IMR-90 (cell line): ENCODE results near the gene MAN2A1. TPM values are rescaled to one million over a fixed set of nuclear protein-coding genes. Genes with fewer than 3 reads are reported as not detected.

Source experiments
- ATAC-seq: fragments of 200-7000 bp; cut with Tn5 transposase; 2 replicates; pipeline ENCODE4 v1.9.1; 2020; ENCODE audit warnings: low read depth, mild to moderate bottlenecking, moderate library complexity
- BruUV-seq: library from RNA; stranded (reverse); fragments of 400-500 nt; replicated peaks from 2 replicates; lab custom pipeline; 2021; lab: Mats Ljungman, UMichigan
- CTCF ChIA-PET: fragments of 300-600 bp; formaldehyde crosslinking; extraction: SDS; loops from one replicate; lab custom pipeline; 2021; ENCODE audit warnings: antibody characterized with exemption; lab: Yijun Ruan, JAX
- POLR2A ChIA-PET: fragments of 300-600 bp; sonication (Branson Sonifier 250); formaldehyde crosslinking; loops from one replicate; lab custom pipeline; 2022; ENCODE audit warnings: antibody characterized with exemption; ENCODE audit not compliant: unreplicated experiment; lab: Charles Lee
- DNase-seq: peaks from one replicate; pipeline ENCODE4 v3.0.0; 2013
- H2AFZ ChIP-seq: replicated peaks from 2 replicates; pipeline ENCODE3; 2013; ENCODE audit warnings: low read length, mild to moderate bottlenecking; ENCODE audit not compliant: poor library complexity
- H2AK5ac ChIP-seq: 2 replicates; pipeline ENCODE4 v1.6.1; 2013; ENCODE audit warnings: low read depth, low read length, inconsistent platforms
- H2AK9ac ChIP-seq: replicated peaks from 2 replicates; pipeline ENCODE3; 2013; ENCODE audit warnings: mild to moderate bottlenecking, low read depth, low read length, moderate library complexity; ENCODE audit not compliant: poor library complexity
- H2BK120ac ChIP-seq: 2 replicates; pipeline ENCODE4 v1.6.1; 2013; ENCODE audit warnings: low read depth, low read length, inconsistent platforms
- H2BK15ac ChIP-seq: 3 replicates; pipeline ENCODE4 v1.6.1; 2013; ENCODE audit warnings: low read depth, low read length, inconsistent platforms
- H2BK20ac ChIP-seq: 2 replicates; pipeline ENCODE4 v1.6.1; 2013; ENCODE audit warnings: low read depth, mild to moderate bottlenecking, inconsistent platforms, low read length, moderate library complexity
- H2BK5ac ChIP-seq: 2 replicates; pipeline ENCODE4 v1.6.1; 2013; ENCODE audit warnings: mild to moderate bottlenecking, low read depth, low read length, inconsistent platforms; ENCODE audit not compliant: poor library complexity, severe bottlenecking
- H3K14ac ChIP-seq: replicated peaks from 2 replicates; pipeline ENCODE4 v1.6.1; 2013; ENCODE audit warnings: low read depth, low read length, inconsistent platforms
- H3K18ac ChIP-seq: 2 replicates; pipeline ENCODE4 v1.6.1; 2013; ENCODE audit warnings: low read depth, low read length, control low read depth
- H3K23ac ChIP-seq: 2 replicates; pipeline ENCODE4 v1.6.1; 2013; ENCODE audit warnings: low read depth, low read length, inconsistent platforms
- H3K27ac ChIP-seq: 2 replicates; pipeline ENCODE4 v1.5.1; 2013; ENCODE audit warnings: mild to moderate bottlenecking, control low read depth, low read length; ENCODE audit not compliant: insufficient read depth
- H3K27me3 ChIP-seq: 2 replicates; pipeline ENCODE4 v1.6.1; 2013; ENCODE audit warnings: low read length; ENCODE audit not compliant: control insufficient read depth, insufficient read depth
- H3K36me3 ChIP-seq: 2 replicates; pipeline ENCODE4 v1.6.1; 2013; ENCODE audit warnings: low read length, mixed read lengths; ENCODE audit not compliant: control insufficient read depth, insufficient read depth
- H3K4ac ChIP-seq: 2 replicates; pipeline ENCODE4 v1.6.1; 2013; ENCODE audit warnings: low read depth, low read length, inconsistent platforms
- H3K4me1 ChIP-seq: 2 replicates; pipeline ENCODE4 v1.6.1; 2013; ENCODE audit warnings: low read length, mixed read lengths; ENCODE audit not compliant: control insufficient read depth, insufficient read depth
- H3K4me2 ChIP-seq: 2 replicates; pipeline ENCODE4 v1.6.1; 2013; ENCODE audit warnings: low read depth, mild to moderate bottlenecking, control low read depth, low read length, moderate library complexity
- H3K4me3 ChIP-seq: 2 replicates; pipeline ENCODE4 v1.5.1; 2013; ENCODE audit warnings: low read depth, mild to moderate bottlenecking, control low read depth, low read length, moderate library complexity; ENCODE audit not compliant: insufficient read depth
- H3K56ac ChIP-seq: 2 replicates; pipeline ENCODE4 v1.6.1; 2013; ENCODE audit warnings: low read length, inconsistent platforms; ENCODE audit not compliant: insufficient read depth; ENCODE audit errors: extremely low read depth
- H3K79me1 ChIP-seq, 2 experiments: 2 replicates each; pipeline ENCODE4 v1.6.1; 2013; ENCODE audit warnings: low read length in 2 of 2, inconsistent platforms in 1 of 2, low read depth in 1 of 2
- H3K9ac ChIP-seq: 2 replicates; pipeline ENCODE4 v1.6.1; 2013; ENCODE audit warnings: low read depth, low read length, control low read depth
- H3K9me1 ChIP-seq: 2 replicates; pipeline ENCODE4 v1.6.1; 2013; ENCODE audit warnings: low read length, inconsistent platforms; ENCODE audit not compliant: insufficient read depth
- H3K9me3 ChIP-seq: 2 replicates; pipeline ENCODE4 v1.6.1; 2013; ENCODE audit warnings: low read length; ENCODE audit not compliant: control insufficient read depth, insufficient read depth
- H4K20me1 ChIP-seq: 2 replicates; pipeline ENCODE4 v1.6.1; 2013; ENCODE audit warnings: low read length, inconsistent platforms; ENCODE audit not compliant: insufficient read depth
- H4K5ac ChIP-seq: 2 replicates; pipeline ENCODE4 v1.6.1; 2013; ENCODE audit warnings: mild to moderate bottlenecking, low read depth, low read length, control low read depth
- H4K8ac ChIP-seq, 2 experiments: 2 replicates each; pipeline ENCODE4 v1.6.1; 2013; ENCODE audit warnings: low read depth in 2 of 2, low read length in 2 of 2, control low read depth in 1 of 2, inconsistent platforms in 1 of 2
- H4K91ac ChIP-seq: 2 replicates; pipeline ENCODE4 v1.6.1; 2013; ENCODE audit warnings: low read depth, low read length, inconsistent platforms; ENCODE audit not compliant: insufficient read depth
- BHLHE40 ChIP-seq: fragments of 150-350 bp; IDR thresholded peaks from 2 replicates; pipeline ENCODE4 v1.6.1; 2016; ENCODE audit warnings: mild to moderate bottlenecking, low read depth, low read length
- CEBPB ChIP-seq: IDR thresholded peaks from 2 replicates; pipeline ENCODE4 v1.6.1; 2012; ENCODE audit warnings: low read depth, low read length, improper control_type of control experiment
- CHD1 ChIP-seq: IDR thresholded peaks from 2 replicates; pipeline ENCODE4 v1.6.1; 2012; ENCODE audit warnings: low read depth, low read length, improper control_type of control experiment
- CTCF ChIP-seq: conservative IDR thresholded peaks from 2 replicates; pipeline ENCODE4 v1.5.1; 2012; ENCODE audit warnings: mild to moderate bottlenecking, low read depth, low read length, improper control_type of control experiment
- ELK1 ChIP-seq: fragments of 150-350 bp; IDR thresholded peaks from 2 replicates; pipeline ENCODE4 v1.6.1; 2016; ENCODE audit warnings: low read depth, mild to moderate bottlenecking, low read length, moderate library complexity, borderline replicate concordance
- FOS ChIP-seq: fragments of 150-350 bp; IDR thresholded peaks from 2 replicates; pipeline ENCODE4 v1.6.1; 2016; ENCODE audit warnings: low read depth, low read length
- MAFK ChIP-seq: IDR thresholded peaks from 2 replicates; pipeline ENCODE4 v1.6.1; 2012; ENCODE audit warnings: low read depth, low read length, improper control_type of control experiment
- MAZ ChIP-seq: IDR thresholded peaks from 2 replicates; pipeline ENCODE4 v1.6.1; 2012; ENCODE audit warnings: low read depth, mild to moderate bottlenecking, low read length, improper control_type of control experiment, moderate library complexity, borderline replicate concordance
- MXI1 ChIP-seq: IDR thresholded peaks from 2 replicates; pipeline ENCODE4 v1.6.1; 2012; ENCODE audit warnings: low read depth, mild to moderate bottlenecking, low read length, moderate library complexity, borderline replicate concordance
- NFE2L2 ChIP-seq: fragments of 150-350 bp; IDR thresholded peaks from 2 replicates; pipeline ENCODE4 v1.6.1; 2016; ENCODE audit warnings: low read depth, mild to moderate bottlenecking, low read length
- POLR2A ChIP-seq: IDR thresholded peaks from 2 replicates; pipeline ENCODE4 v1.6.1; 2012; ENCODE audit warnings: mild to moderate bottlenecking, low read depth, low read length
- RAD21 ChIP-seq: IDR thresholded peaks from 2 replicates; pipeline ENCODE4 v1.6.1; 2012; ENCODE audit warnings: low read length, improper control_type of control experiment
- RCOR1 ChIP-seq: IDR thresholded peaks from 2 replicates; pipeline ENCODE4 v1.6.1; 2012; ENCODE audit warnings: mild to moderate bottlenecking, low read length, improper control_type of control experiment; ENCODE audit not compliant: insufficient replicate concordance
- RFX5 ChIP-seq: IDR thresholded peaks from 2 replicates; pipeline ENCODE4 v1.8.0; 2012; ENCODE audit warnings: low read depth, mild to moderate bottlenecking, low read length, moderate library complexity
- SMC3 ChIP-seq: fragments of 150-350 bp; IDR thresholded peaks from 2 replicates; pipeline ENCODE4 v1.6.1; 2016; ENCODE audit warnings: low read depth, mild to moderate bottlenecking, antibody characterized with exemption, low read length, moderate library complexity
- USF2 ChIP-seq: fragments of 150-350 bp; IDR thresholded peaks from 2 replicates; pipeline ENCODE4 v1.6.1; 2017; ENCODE audit warnings: mild to moderate bottlenecking, antibody characterized with exemption, low read length, low read depth
- WGBS, 2 experiments: methylation state at CpG; one replicate each; pipeline versions ENCODE4 v1.1.5 to v1.1.7; 2013; ENCODE audit warnings: missing lambda C conversion rate in 2 of 2; ENCODE audit not compliant: insufficient read length in 1 of 2; ENCODE audit errors: extremely low coverage in 2 of 2; 5-methylcytosine and 5-hydroxymethylcytosine counted together
- dilution Hi-C: fragments of 300-500 bp; cut with HindIII; formaldehyde crosslinking; loops from one replicate; pipeline ENCODE4 v1.14.3; 2018; ENCODE audit warnings: low sequenced_read_pairs; ENCODE audit not compliant: unreplicated experiment
- in situ Hi-C: fragments of 300-500 bp; cut with MboI; formaldehyde crosslinking; loops from 3 replicates; pipeline ENCODE4 v1.14.3; 2019; ENCODE audit warnings: low sequenced_read_pairs, inconsistent platforms, mixed read lengths
- intact Hi-C: fragments of 100-400 bp; cut with micrococcal nuclease; formaldehyde crosslinking; loops from 2 replicates; pipeline ENCODE4 v1.10.0; 2022
- polyA plus RNA-seq, 3 experiments: library from polyadenylated mRNA; depleted of rRNA; stranded (reverse); fragments of >200 nt; gene quantifications; 2 replicates each; pipeline ENCODE4 v1.2.3, GENCODE V29; 2012; ENCODE audit warnings: low replicate concordance in 1 of 3
- total RNA-seq: library from RNA; depleted of rRNA; stranded (reverse); fragments of >200 nt; gene quantifications from 2 replicates; pipeline ENCODE4 v1.2.3, GENCODE V29; 2012

Gene MAN2A1
- total and polyA plus RNA-seq, 2 of the 4 experiments (the other 2 are of a cell fraction) = 16.4 to 29.6 TPM

- no peaks in the 10 kb centered on the region for H3K27me3 ChIP-seq
- no peak overlapping the region for H2BK20ac ChIP-seq
- H3K56ac ChIP-seq = no peak overlapping the region
- WGBS, 2 experiments = no CpG with 5 or more reads among the region's 3 CpGs
- H2BK5ac ChIP-seq = no peak overlapping the region
- H4K5ac ChIP-seq = no peak overlapping the region
- intact Hi-C loops (no loop called here), in situ Hi-C loops (no loop called here), dilution Hi-C loops (no loop called here)
- no peaks in the 10 kb centered on the region for H3K36me3 ChIP-seq
- H2BK120ac ChIP-seq = no peak overlapping the region
- no peaks in the 10 kb centered on the region for H4K20me1 ChIP-seq
- no peak overlapping the region for H3K27ac ChIP-seq
- H2AK5ac ChIP-seq = no peak overlapping the region
- no peak overlapping the region for H2AFZ ChIP-seq
- ChIA-PET POLR2A (interaction anchor here (0.6 kb wide), 1 partner anchor 329 kb away, joined by 12 read pairs; no protein-coding TSS in a partner anchor), CTCF (no interaction called here)
- H3K4me3 ChIP-seq = no peak overlapping the region
- no peak overlapping the region for H3K18ac ChIP-seq
- peaks cover 6% of the 10 kb centered on the region; the same call in 1 of the 2 replicates for H3K9me1 ChIP-seq
- H3K4me1 ChIP-seq = peaks cover 4% of the 10 kb centered on the region
- H3K4me2 ChIP-seq = no peak overlapping the region
- no peak overlapping the region for H3K9ac ChIP-seq
- H4K8ac ChIP-seq = 0 out of 4 replicates have a peak overlapping the region, but pooled peaks of 1 of the 2 experiments have one; percentile 0
- H2BK15ac ChIP-seq = no peak overlapping the region
- H3K4ac ChIP-seq = 0 out of 2 replicates have a peak overlapping the region, but pooled peaks have one; percentile 11
- H3K79me1 ChIP-seq = peaks cover 0 to 7% of the 10 kb centered on the region in 2 experiments; a peak in 3 of 4 replicates
- DNase-seq = peak; percentile 33
- H3K14ac ChIP-seq = no peak overlapping the region
- BruUV-seq = no TSS peak
- no peaks in the 10 kb centered on the region for H3K9me3 ChIP-seq
- H2AK9ac ChIP-seq = no peak overlapping the region
- no peak for TF ChIP-seq NFE2L2
- TF ChIP-seq CEBPB = no peak
- no peak for TF ChIP-seq RAD21
- no peak for TF ChIP-seq CHD1
- TF ChIP-seq POLR2A = no peak
- no peak for TF ChIP-seq BHLHE40
- no peak for TF ChIP-seq RCOR1
- no peak for TF ChIP-seq RFX5
- no peak for TF ChIP-seq USF2
- no peak for TF ChIP-seq SMC3
- no peak for TF ChIP-seq ELK1
- TF ChIP-seq FOS = no peak
- TF ChIP-seq MAZ = no peak
- TF ChIP-seq MXI1 = no peak
- TF ChIP-seq MAFK = no peak
- no peak for TF ChIP-seq CTCF
- H3K23ac ChIP-seq = peak overlapping the region; percentile 14; the same call in 1 of the 2 replicates
- ATAC-seq = peak; percentile 81
- no peak overlapping the region for H4K91ac ChIP-seq
Observed at GRCh38 chr5:109805472-109805871, 115.7 kb downstream of the MAN2A1 start.
